GM21447 (cell line): ENCODE data around the gene HUNK.

ENCODE experiments used
- ATAC-seq: cut with Tn5 transposase; IDR thresholded peaks from one replicate; pipeline ENCODE4 v1.9.1; 2021; ENCODE audit not compliant: unreplicated experiment

HUNK gene

GRCh38 chr21:32044205-32045180, 171.7 kb downstream of the HUNK start:
- ATAC-seq, result no peak

- no peak for ATAC-seq
Measured at GRCh38 chr21:32046191-32046590, 173.4 kb downstream of the HUNK start.

GRCh38 chr21:32048353-32048752, 175.5 kb downstream of the HUNK start:
- ATAC-seq, result no peak
